Transverse colon (tissue), 4 donors: ENCODE measurements around the gene PPP1R13B.
"Not testable (repeated sequence)": the region's sequence is repeated elsewhere in the genome, so short reads cannot be mapped to it uniquely, and the experiment has no call there.

Source experiments
- POLR2A ChIP-seq: fragments of 450-650 bp; IDR thresholded peaks from one replicate; pipeline ENCODE4 v1.6.1; 2016; ENCODE audit warnings: antibody characterized with exemption, mild to moderate bottlenecking, moderate library complexity
- POLR2AphosphoS5 ChIP-seq, 3 donors: sonication (generic); formaldehyde crosslinking; IDR thresholded peaks; one replicate each; pipeline ENCODE4 v1.6.1; 2016; ENCODE audit warnings: antibody characterized with exemption in 3 of 3
- TF ChIP-seq, protein P1 (sequence below), 5 experiments: fragments of 200-600 bp in 3 of 5; fragments of 450-650 bp in 2 of 5; sonication (generic) in 3 of 5; IDR thresholded peaks; 1 replicate in 2 of 5; 2 replicates in 3 of 5; pipeline ENCODE4 v1.5.1; 2016 to 2017; ENCODE audit warnings: antibody characterized with exemption in 5 of 5, inconsistent platforms in 3 of 5, mild to moderate bottlenecking in 2 of 5, moderate library complexity in 1 of 5

DNA sequence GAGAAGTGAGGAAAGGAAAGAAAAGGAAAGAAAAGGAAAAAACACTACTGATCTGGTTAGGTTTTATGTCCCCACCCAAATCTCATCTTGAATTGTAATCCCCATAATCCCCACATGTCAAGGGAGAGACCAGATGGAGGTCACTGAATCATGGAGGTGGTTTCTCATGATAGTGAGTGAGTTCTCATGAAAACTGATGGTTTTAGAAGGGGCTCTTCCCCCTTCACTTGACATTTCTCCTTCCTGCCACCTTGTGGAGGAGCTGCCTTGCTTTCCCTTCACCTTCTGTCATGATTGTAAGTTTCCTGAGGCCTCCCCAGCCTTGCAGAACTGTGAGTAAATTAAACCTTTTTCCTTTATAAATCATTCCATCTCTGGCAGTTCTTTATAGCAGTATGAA lies 54.2 kb downstream of the PPP1R13B start:
- TF ChIP-seq, protein P1, sequence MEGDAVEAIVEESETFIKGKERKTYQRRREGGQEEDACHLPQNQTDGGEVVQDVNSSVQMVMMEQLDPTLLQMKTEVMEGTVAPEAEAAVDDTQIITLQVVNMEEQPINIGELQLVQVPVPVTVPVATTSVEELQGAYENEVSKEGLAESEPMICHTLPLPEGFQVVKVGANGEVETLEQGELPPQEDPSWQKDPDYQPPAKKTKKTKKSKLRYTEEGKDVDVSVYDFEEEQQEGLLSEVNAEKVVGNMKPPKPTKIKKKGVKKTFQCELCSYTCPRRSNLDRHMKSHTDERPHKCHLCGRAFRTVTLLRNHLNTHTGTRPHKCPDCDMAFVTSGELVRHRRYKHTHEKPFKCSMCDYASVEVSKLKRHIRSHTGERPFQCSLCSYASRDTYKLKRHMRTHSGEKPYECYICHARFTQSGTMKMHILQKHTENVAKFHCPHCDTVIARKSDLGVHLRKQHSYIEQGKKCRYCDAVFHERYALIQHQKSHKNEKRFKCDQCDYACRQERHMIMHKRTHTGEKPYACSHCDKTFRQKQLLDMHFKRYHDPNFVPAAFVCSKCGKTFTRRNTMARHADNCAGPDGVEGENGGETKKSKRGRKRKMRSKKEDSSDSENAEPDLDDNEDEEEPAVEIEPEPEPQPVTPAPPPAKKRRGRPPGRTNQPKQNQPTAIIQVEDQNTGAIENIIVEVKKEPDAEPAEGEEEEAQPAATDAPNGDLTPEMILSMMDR (IDR thresholded peaks at IDR 0.05): not testable (repeated sequence)
- not testable (repeated sequence) for TF ChIP-seq POLR2AphosphoS5 (IDR thresholded peaks at IDR 0.05); POLR2A
